Astrocyte of the spinal cord (primary cell): ENCODE data around the gene PCP4.

Experiments used
- DNase-seq: peaks from one replicate; pipeline ENCODE4 v3.0.0; 2011; ENCODE audit warnings: low read depth, low spot score
- H3K4me3 ChIP-seq: 2 replicates; pipeline ENCODE4 v1.5.1; 2011; ENCODE audit warnings: low read depth, mild to moderate bottlenecking, low read length, moderate library complexity
- in situ Hi-C: cut with HindIII; loops from 2 replicates; pipeline ENCODE4 v1.10.0; 2017; ENCODE audit warnings: low sequenced_read_pairs
- TF ChIP-seq, protein P1 (sequence below): IDR thresholded peaks from 2 replicates; pipeline ENCODE4 v1.5.1; 2012; ENCODE audit warnings: low read depth, mild to moderate bottlenecking, low read length, inconsistent platforms

PCP4 gene

DNA sequence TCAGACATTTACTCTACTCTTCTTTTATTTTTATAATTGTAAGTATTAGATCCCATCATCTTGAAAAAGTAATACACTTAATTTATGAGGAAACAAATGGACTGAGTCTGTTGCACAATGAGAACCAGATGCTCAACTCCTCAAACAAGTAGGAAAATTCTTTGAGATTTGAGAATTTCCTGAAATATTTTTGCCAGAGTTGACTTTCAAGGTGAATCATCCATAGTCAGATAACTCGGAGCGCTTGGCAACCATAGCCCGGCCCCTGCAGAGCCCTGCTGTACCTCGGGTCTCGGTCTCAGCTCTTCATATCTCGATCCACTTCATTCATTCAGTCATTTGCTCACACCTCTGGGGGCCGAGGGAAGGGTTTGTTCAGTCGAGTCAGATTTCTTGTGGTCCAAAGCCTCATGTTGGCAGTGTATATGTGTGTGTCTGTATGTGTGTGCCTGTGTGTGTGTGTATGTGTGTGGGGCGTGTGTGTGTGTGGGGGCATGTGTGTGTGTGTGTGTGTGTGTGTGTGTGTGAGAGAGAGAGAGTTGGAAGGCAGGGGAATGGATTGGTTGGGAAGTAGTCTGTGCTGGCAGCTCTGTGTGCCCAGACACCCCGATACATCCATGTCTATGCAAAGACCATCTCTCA lies 18.1 kb upstream of the PCP4 start:
- in situ Hi-C loops, result no loop called here
- H3K4me3 ChIP-seq, result no peak overlapping the region
- DNase-seq, result peak; percentile 56
- TF ChIP-seq, protein P1, sequence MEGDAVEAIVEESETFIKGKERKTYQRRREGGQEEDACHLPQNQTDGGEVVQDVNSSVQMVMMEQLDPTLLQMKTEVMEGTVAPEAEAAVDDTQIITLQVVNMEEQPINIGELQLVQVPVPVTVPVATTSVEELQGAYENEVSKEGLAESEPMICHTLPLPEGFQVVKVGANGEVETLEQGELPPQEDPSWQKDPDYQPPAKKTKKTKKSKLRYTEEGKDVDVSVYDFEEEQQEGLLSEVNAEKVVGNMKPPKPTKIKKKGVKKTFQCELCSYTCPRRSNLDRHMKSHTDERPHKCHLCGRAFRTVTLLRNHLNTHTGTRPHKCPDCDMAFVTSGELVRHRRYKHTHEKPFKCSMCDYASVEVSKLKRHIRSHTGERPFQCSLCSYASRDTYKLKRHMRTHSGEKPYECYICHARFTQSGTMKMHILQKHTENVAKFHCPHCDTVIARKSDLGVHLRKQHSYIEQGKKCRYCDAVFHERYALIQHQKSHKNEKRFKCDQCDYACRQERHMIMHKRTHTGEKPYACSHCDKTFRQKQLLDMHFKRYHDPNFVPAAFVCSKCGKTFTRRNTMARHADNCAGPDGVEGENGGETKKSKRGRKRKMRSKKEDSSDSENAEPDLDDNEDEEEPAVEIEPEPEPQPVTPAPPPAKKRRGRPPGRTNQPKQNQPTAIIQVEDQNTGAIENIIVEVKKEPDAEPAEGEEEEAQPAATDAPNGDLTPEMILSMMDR, result no peak

DNA sequence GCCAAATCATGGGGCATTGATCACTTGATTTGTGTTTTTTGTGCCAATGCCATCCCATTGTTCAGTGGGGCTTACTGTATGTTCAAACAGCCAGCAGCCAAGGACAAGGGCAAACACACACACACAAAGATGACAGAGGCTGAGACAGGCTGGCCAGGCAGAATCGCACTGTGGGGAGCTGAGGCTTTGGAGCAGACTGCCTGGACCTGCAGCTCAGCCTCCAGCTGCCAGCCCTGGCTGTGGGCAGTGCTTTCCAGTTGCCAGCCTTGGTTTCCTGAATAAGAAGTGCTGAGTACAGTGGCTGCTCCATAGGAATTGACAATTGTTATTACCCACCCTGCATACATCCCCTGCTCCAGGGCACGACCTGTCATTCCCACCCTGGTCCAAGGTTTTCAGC lies 16.9 kb upstream of the PCP4 start:
- in situ Hi-C loops, result no loop called here

DNA sequence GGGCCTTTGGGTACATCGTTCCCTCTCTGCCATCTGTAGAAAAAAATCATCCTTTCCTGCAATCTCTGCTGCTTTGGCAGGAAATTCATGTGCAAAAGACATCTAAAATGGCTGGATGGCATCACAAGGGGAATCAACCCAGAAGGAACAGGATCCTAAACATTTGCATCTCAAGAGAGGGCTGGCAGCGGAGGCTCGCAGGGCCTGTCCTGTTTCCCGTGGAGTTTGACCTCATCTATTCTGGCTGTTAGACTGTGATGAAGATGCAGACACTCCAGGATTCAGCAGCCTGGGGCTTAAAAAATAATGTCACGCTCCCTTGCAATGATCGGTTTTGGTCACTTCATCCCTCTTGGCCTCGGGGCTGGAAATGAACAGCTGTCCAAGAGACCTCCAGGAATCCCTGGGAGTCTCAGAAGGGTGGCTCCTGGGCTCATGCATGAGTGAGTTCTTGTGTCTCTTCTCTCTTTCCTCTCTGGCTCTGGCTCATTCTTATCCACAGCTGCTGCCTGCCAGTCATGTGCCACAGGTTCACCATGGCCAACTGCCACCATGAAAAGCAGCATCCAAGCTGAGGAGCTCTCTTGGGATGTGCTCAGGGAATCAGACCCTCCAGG lies 16.1 kb upstream of the PCP4 start:
- no peak overlapping the region for H3K4me3 ChIP-seq
- DNase-seq, result no peak
- in situ Hi-C loops, result no loop called here
- TF ChIP-seq, protein P1, result no peak

More for the DNA sequence above, 16.9 kb upstream of the PCP4 start:
- TF ChIP-seq, protein P1, result no peak
- no peak overlapping the region for H3K4me3 ChIP-seq
- no peak for DNase-seq

DNA sequence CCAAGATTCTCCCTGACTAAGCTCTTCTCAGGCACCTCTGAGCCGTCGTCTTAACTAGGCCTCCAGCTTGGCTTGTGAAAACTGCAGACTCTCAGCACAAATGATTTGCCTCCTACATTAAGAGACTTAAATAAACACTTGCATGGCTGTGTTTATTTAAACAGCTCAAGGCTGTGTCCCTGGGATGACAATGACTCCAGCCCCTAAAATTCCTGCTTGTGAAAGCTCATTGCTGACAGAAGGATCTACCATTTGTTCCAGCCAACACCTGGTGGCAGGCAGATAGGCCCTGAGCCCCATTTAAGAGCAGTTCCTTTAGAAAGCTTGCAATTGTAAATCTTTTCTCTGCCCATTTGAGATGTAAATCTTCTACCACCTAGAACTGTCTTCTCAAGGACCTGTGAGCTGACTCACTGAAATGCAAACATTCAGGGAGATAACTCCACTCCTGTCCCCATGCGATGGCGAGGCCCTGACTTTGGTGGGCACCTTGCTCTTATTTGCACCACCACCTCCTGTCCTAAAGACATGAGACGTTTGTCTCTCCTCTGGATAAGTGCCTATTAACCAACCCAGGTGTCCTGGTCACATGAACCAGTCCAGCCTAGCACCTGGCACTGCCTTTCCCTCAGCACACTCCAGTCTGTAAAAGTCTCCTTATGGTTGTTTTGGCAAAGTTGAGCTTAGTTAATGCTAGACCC lies 15.1 kb upstream of the PCP4 start:
- in situ Hi-C loops, result no loop called here
- no peak for DNase-seq

DNA sequence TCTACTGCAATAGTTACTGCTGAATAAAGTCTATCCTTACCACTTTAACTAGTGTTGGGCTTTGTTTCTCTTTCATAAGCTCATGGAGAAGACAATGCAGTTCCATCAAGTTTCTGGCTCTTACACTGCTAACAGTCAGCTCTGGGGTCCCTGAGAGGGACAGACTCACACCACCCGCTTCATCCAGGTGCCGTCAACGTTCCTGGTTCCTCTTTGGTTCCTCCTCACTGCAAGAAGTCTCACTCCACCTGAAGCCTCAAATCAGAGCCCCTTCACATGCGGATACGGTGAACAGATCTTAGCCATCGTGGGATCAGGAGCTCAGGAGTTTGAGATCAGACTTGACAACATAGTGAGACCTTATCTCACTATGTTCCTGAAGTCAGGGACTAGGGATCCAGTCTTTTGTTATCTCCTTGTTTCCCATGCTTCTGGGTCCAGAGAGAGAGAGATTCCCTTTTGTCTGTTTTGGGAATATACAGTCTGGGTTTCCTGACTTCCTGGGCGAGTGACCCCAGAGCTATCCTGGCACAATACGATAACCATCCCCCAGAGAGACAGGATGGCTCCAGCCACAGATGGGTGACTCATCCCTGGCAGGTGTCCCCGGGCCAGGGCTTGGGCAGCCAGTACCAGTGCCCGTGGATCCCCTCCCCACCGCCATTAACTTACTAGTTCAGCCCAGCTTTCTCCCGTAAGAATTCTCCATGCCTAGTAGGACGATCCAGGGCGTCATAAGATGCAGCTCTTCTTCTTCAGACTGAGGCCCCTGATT lies 14.3 kb upstream of the PCP4 start:
- no peak for DNase-seq
- TF ChIP-seq, protein P1, result no peak
- in situ Hi-C loops, result no loop called here
- no peak overlapping the region for H3K4me3 ChIP-seq

More for the DNA sequence above, 15.1 kb upstream of the PCP4 start:
- no peak overlapping the region for H3K4me3 ChIP-seq
- TF ChIP-seq, protein P1, result no peak

DNA sequence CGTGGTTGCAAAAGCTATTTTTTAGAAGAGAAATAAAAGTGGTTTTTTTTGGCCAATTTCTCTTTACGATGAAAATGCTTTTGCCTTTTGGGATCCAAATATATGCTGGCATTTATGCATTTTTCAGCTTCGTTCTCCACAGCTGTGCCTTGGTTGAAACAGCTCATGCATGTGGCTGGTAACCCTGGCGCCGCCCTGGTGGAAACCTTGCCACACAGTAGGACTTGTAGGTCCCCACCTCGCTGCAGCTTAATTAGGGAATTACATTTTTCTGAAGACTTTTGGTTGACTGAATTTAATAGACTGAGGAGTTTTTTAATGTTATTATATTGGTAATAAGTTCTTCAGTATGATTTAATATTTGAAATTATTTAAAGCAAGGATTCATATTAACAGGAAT lies 12.7 kb upstream of the PCP4 start:
- DNase-seq, result no peak
- no peak overlapping the region for H3K4me3 ChIP-seq
- in situ Hi-C loops, result no loop called here
- TF ChIP-seq, protein P1, result no peak
